Brain microvascular endothelial cell (primary cell): ENCODE data around the gene ALKBH7.

ENCODE experiments used
- DNase-seq: peaks from one replicate; pipeline ENCODE4 v3.0.0-alpha.2; 2020
- H3K27ac ChIP-seq: fragments of 250-450 bp; sonication (Bioruptor Pico); 2 replicates; pipeline ENCODE4 v1.5.1; 2020; ENCODE audit warnings: mild to moderate bottlenecking, moderate library complexity
- H3K27me3 ChIP-seq: fragments of 250-450 bp; sonication (Bioruptor Pico); replicated peaks from 2 replicates; pipeline ENCODE4 v1.5.1; 2020; ENCODE audit warnings: mild to moderate bottlenecking
- H3K36me3 ChIP-seq: fragments of 250-450 bp; sonication (Bioruptor Pico); replicated peaks from 2 replicates; pipeline ENCODE4 v1.5.1; 2020; ENCODE audit warnings: mild to moderate bottlenecking
- H3K4me3 ChIP-seq: 2 replicates; pipeline ENCODE4 v1.5.1; 2011; ENCODE audit warnings: low read depth, mild to moderate bottlenecking, control low read depth, low read length, moderate library complexity
- in situ Hi-C: cut with HindIII; loops from 2 replicates; pipeline ENCODE4 v1.10.0; 2017; ENCODE audit warnings: low sequenced_read_pairs, low pct_ligation_motif_present
- TF ChIP-seq, protein P1 (sequence below): IDR thresholded peaks from 2 replicates; pipeline ENCODE4 v1.5.1; 2011; ENCODE audit warnings: low read depth, mild to moderate bottlenecking, moderate library complexity, low read length, control low read depth, inconsistent platforms; ENCODE audit errors: missing control alignments

The ALKBH7 gene

DNA sequence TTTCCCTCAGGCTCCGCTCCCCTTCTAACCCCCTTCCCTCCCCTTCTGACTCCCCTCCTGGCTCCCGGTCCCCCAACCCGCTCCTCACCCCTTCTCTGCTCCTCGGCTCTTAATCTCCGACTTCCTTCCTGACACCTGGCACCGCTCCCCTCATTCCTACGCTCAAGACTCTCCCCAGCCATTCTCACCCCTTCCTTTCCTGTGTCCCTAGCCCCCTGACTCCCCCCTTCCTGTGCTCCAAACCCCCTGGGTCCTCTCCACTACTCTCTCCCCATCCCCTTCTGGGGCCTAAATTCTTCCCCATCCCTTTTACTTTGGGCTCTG is 10.6 kb upstream of the ALKBH7 start:
- no peaks in the 10 kb centered on the region for H3K27me3 ChIP-seq
- peak overlapping the region; percentile 69 for H3K27ac ChIP-seq
- H3K36me3 ChIP-seq, result peaks cover 17% of the 10 kb centered on the region
- peak overlapping the region; percentile 76 for H3K4me3 ChIP-seq
- in situ Hi-C loops, result no loop called here
- TF ChIP-seq, protein P1, sequence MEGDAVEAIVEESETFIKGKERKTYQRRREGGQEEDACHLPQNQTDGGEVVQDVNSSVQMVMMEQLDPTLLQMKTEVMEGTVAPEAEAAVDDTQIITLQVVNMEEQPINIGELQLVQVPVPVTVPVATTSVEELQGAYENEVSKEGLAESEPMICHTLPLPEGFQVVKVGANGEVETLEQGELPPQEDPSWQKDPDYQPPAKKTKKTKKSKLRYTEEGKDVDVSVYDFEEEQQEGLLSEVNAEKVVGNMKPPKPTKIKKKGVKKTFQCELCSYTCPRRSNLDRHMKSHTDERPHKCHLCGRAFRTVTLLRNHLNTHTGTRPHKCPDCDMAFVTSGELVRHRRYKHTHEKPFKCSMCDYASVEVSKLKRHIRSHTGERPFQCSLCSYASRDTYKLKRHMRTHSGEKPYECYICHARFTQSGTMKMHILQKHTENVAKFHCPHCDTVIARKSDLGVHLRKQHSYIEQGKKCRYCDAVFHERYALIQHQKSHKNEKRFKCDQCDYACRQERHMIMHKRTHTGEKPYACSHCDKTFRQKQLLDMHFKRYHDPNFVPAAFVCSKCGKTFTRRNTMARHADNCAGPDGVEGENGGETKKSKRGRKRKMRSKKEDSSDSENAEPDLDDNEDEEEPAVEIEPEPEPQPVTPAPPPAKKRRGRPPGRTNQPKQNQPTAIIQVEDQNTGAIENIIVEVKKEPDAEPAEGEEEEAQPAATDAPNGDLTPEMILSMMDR, result no peak
- no peak for DNase-seq

DNA sequence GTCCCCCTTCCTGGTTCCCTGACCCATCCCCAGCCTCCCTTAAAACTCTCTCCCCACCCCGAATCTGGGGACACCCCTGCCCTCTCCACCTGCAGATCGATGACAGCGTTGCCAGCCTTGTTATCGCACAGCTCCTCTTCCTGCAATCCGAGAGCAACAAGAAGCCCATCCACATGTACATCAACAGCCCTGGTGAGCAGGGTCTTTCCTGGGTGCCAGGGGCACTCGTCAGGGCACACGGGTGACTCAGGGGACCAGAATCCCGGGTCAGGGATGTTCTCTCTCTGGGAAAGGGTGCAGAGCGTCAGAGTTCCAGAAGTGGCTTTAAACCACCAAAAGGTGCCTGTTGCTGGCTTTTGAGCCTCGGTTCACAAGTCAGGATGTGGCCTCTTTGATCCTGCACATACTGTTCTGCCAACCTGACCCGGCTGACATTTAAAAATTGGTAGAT is 10.2 kb upstream of the ALKBH7 start:
- TF ChIP-seq, protein P1, result no peak
- no peaks in the 10 kb centered on the region for H3K27me3 ChIP-seq
- no peak overlapping the region for H3K27ac ChIP-seq
- H3K4me3 ChIP-seq, result peak overlapping the region; percentile 76
- in situ Hi-C loops, result no loop called here
- peaks cover 19% of the 10 kb centered on the region for H3K36me3 ChIP-seq
- DNase-seq, result no peak

GRCh38 chr19:6364353-6364752 is 8.2 kb upstream of the ALKBH7 start:
- no peak overlapping the region for H3K4me3 ChIP-seq
- DNase-seq, result no peak
- in situ Hi-C loops, result no loop called here
- no peak overlapping the region for H3K27ac ChIP-seq
- TF ChIP-seq, protein P1, result no peak
- no peaks in the 10 kb centered on the region for H3K27me3 ChIP-seq
- peaks cover 26% of the 10 kb centered on the region for H3K36me3 ChIP-seq

DNA sequence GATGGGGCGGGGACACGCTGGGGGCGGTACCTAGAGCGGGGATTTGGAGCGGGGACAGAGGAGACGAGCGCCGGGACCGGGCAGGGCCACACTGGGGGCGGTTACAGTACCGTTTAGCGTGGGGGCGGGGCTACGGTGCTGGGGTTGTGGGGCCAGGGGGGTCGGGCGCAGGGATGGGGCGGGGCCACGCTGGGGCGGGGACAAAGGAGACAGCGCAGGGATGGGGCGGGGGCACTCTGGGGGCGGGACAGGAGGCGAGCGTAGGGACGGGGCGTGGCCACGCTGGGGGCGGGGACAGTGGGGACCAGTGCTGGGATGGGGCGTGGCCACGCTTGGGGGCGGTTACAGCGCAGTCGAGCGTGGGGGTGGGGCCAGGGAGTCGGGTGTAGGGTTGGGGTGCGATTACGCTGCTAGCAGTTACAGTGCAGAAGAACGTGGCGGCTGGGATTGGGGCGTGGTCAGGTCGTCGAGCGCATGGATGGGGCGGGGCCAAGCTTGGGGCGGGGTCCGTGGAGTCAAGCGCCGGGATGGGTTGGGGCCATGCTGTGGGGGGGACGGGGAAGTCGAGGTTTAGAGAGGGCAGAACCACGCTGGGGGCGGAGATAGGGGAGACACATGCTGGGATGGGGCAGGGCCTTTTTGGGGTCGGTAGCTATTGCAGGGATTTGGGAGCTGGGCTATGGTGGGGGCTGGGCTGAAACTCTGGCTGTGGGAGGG is 660 bp downstream of the ALKBH7 start:
- Histone ChIP-seq H3K27me3 (no peaks in the 10 kb centered on the region), H3K36me3 (peaks cover 6% of the 10 kb centered on the region), H3K4me3 (peak overlapping the region; percentile 79), H3K27ac (peak overlapping the region; percentile 97)
- TF ChIP-seq, protein P1, result no peak
- in situ Hi-C loops, result no loop called here
- DNase-seq, result peak; percentile 98

DNA sequence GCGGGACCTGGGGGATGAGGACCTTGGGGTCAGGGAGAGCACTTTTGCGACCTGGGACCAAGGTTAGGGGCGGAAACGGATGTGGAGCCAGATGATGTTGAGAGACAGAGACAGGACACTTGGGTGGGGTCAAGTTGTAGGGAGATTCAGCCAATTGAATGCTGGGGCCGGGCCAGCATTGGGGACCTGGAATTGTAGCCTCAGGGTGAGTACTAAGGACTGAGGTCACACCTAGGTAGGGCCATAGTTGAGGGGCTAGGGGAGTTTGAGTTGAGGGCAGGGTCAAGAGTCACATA is 1.2 kb downstream of the ALKBH7 start:
- H3K36me3 ChIP-seq, result peaks cover 6% of the 10 kb centered on the region
- in situ Hi-C loops, result no loop called here
- TF ChIP-seq, protein P1, result no peak
- DNase-seq, result no peak
- peak overlapping the region; percentile 34 for H3K27ac ChIP-seq
- no peaks in the 10 kb centered on the region for H3K27me3 ChIP-seq
- H3K4me3 ChIP-seq, result peak overlapping the region; percentile 58

DNA sequence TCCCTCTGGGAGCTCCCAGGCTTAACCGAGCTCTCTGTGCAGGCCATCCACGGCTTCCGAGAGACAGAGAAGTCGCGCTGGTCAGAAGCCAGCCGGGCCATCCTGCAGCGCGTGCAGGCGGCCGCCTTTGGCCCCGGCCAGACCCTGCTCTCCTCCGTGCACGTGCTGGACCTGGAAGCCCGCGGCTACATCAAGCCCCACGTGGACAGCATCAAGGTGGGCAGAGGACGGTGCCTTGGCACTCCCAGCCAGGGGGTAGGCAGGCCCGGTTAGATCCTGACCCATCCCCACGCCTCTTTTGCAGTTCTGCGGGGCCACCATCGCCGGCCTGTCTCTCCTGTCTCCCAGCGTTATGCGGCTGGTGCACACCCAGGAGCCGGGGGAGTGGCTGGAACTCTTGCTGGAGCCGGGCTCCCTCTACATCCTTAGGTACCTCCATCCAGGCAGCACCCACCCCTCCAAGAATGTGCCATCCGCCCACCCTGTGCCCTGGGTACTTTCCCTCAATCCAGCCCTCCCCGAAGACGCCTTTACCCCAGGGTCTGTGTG is 1.6 kb downstream of the ALKBH7 start:
- peak overlapping the region; percentile 58 for H3K4me3 ChIP-seq
- no peak overlapping the region for H3K27ac ChIP-seq
- peaks cover 10% of the 10 kb centered on the region for H3K36me3 ChIP-seq
- DNase-seq, result no peak
- TF ChIP-seq, protein P1, result no peak
- in situ Hi-C loops, result no loop called here
- H3K27me3 ChIP-seq, result no peaks in the 10 kb centered on the region
